Activated gamma-delta T cell treated with anti-CD3 and anti-CD28 coated beads, Interleukin-2, amount 50 U/mL, for 16 hours (primary cell): ENCODE measurements around the gene C12orf42.

Experiments
- DNase-seq: peaks from one replicate; pipeline ENCODE4 v3.0.0-alpha.2; 2020; ENCODE audit warnings: low read depth

C12orf42 gene

GRCh38 chr12:103423516-103423910 is 72.3 kb downstream of the C12orf42 start:
- DNase-seq, result no peak

GRCh38 chr12:103422746-103423515 is 72.8 kb downstream of the C12orf42 start:
- DNase-seq, result no peak

GRCh38 chr12:103422328-103422727 is 73.4 kb downstream of the C12orf42 start:
- DNase-seq, result no peak

GRCh38 chr12:103421402-103421801 is 74.4 kb downstream of the C12orf42 start:
- no peak for DNase-seq

DNA sequence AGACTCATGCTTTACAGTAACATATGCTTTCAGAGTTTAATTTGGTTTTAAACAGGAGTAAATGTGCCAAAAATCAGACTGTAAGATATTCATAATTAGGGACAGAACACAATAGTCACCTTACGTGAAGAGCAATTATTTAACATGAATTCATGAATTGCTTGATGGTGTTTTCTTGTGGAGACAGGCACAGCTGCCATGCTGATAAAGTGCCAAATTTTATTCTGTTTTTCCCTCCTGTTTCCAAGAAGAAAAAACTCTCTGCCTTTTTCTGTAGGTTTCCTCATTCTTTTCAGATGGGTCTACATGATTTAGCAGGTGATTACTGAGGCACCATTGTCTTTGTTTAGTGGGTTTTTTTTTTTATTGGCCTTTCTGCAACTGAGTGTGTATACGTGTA is 80.1 kb downstream of the C12orf42 start:
- DNase-seq, result no peak

GRCh38 chr12:103401421-103401820 is 94.3 kb downstream of the C12orf42 start:
- no peak for DNase-seq

DNA sequence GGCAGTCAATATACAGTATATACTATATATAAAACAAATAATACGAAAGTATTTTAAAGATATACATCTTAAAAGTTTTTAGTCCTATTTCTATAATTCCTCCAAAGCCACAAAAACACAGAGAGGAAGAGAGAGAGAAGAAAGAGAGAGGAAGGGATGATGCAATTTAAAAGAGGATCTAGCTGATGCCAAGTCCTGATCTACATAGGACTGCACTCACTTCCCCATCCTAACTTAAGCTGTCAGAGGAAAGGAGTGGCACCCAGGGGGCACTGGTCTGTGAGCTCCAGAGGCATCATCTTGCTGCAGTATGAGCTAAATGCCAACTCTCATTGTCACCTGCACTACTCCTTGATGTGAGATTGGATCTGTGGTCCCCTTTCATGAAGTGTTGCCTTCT is 95.8 kb downstream of the C12orf42 start:
- no peak for DNase-seq

- no peak for DNase-seq
Observed at GRCh38 chr12:103397536-103397935, 98.2 kb downstream of the C12orf42 start.

DNA sequence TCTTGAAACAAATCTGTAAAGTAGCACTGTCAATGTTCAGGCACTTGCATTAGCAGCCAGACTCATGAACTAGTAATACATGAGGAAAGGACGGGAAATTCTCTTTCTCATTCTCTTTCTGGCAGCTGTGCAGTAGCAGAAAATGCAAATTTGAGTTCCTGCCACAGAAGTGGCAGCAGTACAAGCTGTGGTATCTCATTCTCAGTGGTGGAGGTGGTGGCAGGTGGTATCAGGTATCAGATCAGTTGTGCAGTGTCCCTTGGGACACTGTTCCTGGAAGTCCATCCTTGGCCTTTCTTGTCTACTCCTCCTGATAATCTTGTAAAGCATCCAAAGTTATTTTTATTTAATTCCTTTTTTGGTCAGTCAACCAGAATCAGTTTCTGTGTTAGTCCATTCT is 103.0 kb downstream of the C12orf42 start:
- no peak for DNase-seq

DNA sequence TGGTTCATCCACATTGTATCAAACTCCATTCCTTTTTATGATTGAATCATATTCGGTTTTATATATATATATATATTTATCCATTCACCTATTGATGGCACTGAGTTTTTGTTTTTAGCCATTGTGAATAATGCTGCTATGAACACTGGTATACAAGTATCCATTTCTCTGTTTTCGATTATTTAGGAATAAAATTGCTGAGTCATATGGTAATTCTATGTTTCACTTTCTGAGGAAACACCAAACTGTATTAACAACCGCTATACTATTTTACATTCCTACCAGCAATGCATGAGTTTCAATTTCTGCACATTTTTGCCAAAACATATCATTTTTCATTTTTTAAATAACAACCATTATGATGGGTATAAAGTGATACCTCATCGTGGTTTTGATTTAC is 104.7 kb downstream of the C12orf42 start:
- no peak for DNase-seq

- no peak for DNase-seq
Observed at GRCh38 chr12:103387385-103387784, 108.4 kb downstream of the C12orf42 start.

DNA sequence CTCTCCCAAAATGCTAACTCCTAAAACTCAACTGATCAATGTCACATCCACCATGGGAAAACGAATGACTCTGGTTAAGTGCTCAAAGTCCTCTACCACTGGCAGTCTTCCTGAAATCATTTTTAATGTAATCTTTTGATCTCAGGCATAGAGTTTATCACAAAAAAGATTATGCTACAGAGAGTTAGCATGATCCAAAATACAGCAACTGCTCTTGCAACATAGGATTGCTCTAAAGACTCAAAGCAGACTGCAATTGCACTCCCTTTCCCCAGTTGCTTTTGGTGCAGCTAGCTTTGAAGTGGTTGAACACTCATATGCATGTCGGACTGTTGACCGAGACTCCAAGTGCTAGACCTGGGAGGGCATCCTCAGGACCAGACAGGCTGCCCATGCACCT is 109.3 kb downstream of the C12orf42 start:
- no peak for DNase-seq

- DNase-seq, result no peak
Observed at GRCh38 chr12:103382736-103383346, 112.9 kb downstream of the C12orf42 start.

- DNase-seq, result no peak
Observed at GRCh38 chr12:103382119-103382518, 113.6 kb downstream of the C12orf42 start.

DNA sequence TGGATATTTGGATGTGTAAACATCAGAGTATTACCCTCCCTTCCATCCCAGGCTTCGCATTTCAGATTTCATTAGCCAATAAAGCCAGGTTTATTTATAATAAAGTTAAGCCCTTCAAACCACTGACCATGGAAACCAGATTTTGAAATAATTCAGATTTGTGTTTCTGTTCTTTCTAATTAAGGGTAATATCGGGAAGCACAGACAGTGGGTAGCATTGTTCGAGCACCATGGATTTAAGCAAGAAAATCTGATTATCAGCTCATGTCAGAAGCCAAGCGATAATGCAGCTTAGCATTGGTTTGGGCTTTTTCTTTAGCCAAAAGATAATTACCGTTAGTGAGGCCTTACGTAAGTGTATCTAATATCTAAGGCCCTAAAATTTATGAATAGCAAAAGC is 116.1 kb downstream of the C12orf42 start:
- DNase-seq, result no peak

GRCh38 chr12:103373088-103373523 is 122.7 kb downstream of the C12orf42 start:
- no peak for DNase-seq

- no peak for DNase-seq
Observed at GRCh38 chr12:103369929-103370328, 125.8 kb downstream of the C12orf42 start.

DNA sequence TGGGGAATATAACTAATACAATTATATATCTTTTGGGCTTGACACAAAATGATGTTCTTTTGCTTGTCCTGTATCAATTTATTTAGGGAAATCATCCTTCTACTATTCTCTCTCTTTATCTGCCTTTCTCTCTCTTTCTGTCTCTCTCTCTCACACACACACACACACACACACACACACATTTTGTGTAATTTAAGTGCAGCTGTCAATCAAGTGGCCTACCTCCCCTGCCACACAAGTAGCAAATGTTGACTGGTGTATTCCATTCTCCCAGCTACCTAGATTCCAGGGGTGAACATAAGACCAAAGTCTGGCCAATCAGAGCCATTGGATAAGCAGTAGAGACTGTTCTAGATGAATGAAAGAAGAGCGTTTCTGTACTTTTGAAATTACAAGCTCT is 127.6 kb downstream of the C12orf42 start:
- DNase-seq, result no peak

DNA sequence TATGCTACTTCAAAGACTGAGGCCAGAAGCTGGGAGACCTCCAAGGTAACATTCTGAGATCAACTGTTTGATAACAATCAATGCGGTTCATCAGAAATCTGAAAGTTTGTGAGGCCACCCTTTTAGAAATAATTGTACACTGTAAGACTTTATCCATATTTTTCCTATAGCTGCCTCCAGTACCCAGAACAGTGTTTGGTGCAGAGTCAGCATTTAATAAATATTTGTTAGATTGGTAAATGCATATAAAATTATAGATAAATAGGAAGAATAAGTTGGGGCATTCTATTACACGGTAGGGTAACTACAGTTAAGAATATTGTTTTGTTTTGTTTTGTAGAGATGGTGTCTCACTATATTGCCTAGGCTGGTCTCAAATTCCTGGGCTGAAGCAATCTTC is 141.4 kb downstream of the C12orf42 start:
- no peak for DNase-seq

DNA sequence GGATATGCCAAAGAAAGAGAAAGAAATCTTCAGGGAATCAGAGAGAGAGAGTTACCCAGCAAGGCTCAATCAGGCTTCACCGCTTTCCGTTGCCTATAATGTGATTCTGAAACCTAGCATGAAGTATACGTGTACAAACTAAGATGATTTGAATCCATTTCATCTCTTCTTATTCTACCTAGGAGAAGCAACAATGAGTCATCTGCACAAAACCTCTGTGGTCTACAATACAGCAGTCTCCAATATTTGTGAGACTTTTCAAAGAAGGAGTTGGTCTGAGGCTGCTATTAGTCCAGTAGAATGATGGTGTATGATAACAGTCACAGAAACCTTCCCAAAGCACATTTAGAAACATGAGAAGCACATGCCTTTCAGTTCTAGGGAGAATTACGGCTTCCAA is 141.9 kb downstream of the C12orf42 start:
- no peak for DNase-seq

GRCh38 chr12:103350116-103350515 is 145.7 kb downstream of the C12orf42 start:
- no peak for DNase-seq

- DNase-seq, result no peak
Observed at GRCh38 chr12:103348935-103349334, 146.8 kb downstream of the C12orf42 start.

- DNase-seq, result no peak
Observed at GRCh38 chr12:103336940-103337339, 158.8 kb downstream of the C12orf42 start.

- no peak for DNase-seq
Observed at GRCh38 chr12:103334466-103334865, 161.3 kb downstream of the C12orf42 start.
